Hindlimb muscle (tissue), 1 donor: ENCODE data around the gene NAA16. TPM values are rescaled to one million over a fixed set of nuclear protein-coding genes. Genes with fewer than 3 reads are reported as not detected.
A peak's percentile ranks its signal among the peaks of the same experiment; 100 is the strongest.
"Not testable (repeated sequence)": the region's sequence is repeated elsewhere in the genome, so short reads cannot be mapped to it uniquely, and the experiment has no call there.

Experiments
- DNase-seq: peaks from one replicate; pipeline ENCODE4 v3.0.0-alpha.2; 2013
- polyA plus RNA-seq: library from polyadenylated mRNA; unstranded; fragments of 120-200 nt; gene quantifications from one replicate; pipeline ENCODE4 v1.2.1, GENCODE V29; 2013; ENCODE audit not compliant: insufficient read length

NAA16 gene
- 22.1 TPM for polyA plus RNA-seq

GRCh38 chr13:41310963-41311405 is at the start of gene NAA16:
Gene NAA16 (plus strand): TSS chr13:41311267. CDS start chr13:41311529, 262 bp downstream.
- peak; percentile 94 for DNase-seq

- peak; percentile 89 for DNase-seq
Measured at GRCh38 chr13:41263261-41263971, 47.7 kb upstream of the NAA16 start, which contains the start of gene MTRF1. Gene MTRF1 (minus strand): TSS chr13:41263576. CDS start chr13:41260907, 2,669 bp downstream.

- DNase-seq, result no peak
Measured at GRCh38 chr13:41267106-41267505, 44.0 kb upstream of the NAA16 start.

GRCh38 chr13:41268764-41269163 is 42.3 kb upstream of the NAA16 start:
- no peak for DNase-seq

DNA sequence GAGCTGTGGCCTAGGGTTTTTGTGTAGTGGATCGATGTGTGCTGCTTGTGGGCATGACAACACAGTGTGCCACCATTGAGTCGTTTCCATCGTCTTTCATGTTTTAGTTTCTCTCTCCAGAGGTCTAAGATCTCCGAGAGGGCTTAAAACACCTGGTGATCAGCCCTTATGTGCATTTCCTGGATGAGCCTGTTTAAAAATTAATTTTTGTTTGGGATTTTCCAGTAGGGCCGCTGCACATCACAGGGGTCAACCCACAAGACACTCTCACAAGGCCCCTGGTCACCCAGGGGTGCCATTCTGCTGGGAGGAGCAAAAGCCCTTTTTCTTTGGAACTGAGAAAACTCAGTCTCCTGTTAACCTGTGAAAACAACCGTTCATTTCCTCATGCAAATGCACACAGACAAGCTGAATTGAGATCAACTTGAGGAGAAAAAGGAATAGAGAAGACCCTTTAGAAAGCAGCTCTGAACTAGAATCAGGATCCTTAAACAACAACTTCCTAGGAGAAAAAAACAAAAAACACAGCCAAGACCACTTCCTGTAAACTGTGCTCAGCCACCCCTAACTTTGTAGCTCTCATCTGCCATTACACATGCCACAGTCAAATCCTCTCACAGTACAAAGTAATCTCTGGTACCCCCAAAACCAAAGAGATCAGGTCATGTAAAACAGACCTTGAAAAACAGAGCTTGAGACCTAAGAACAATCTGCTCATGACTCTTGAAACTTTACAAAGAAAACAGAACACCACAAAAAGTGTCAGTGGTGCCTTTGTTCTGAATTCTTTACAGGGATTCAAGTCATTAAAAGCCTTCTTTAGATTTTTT is 39.4 kb upstream of the NAA16 start:
- DNase-seq, result no peak

DNA sequence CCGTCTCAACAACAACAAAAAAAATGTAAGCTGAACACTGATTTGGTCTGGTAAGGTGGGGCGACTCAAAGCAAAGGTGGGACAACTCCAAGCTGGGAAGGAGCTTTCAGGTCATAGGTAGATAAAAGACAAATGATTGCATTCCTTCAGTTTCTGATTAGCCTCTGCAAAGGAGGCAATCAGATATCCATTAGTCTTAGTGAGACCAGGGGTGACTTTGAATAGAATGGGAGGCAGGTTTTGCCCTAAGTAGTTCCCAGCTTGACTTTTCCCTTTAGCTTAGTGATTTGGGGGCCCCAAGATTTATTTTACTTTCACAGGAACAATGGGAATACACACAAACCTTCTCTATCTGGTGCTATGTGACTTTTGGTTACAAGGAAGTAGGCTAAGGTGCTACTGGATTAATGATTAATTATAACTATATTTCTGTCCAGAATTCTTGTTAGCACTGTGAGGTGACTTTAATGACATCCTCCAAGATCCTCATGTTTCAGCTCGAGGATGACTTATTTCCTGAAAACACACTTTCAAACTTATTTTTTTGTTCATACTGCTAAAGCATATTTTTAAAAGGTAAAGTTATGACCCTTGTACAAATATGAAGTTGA is 37.1 kb upstream of the NAA16 start:
- DNase-seq, result no peak

- DNase-seq, result no peak
Measured at GRCh38 chr13:41274881-41275280, 36.2 kb upstream of the NAA16 start.

- DNase-seq, result no peak
Measured at GRCh38 chr13:41276824-41277223, 34.2 kb upstream of the NAA16 start.

GRCh38 chr13:41279156-41279555 is 31.9 kb upstream of the NAA16 start:
- not testable (repeated sequence) for DNase-seq

- DNase-seq, result no peak
Measured at GRCh38 chr13:41282129-41282571, 28.9 kb upstream of the NAA16 start.

DNA sequence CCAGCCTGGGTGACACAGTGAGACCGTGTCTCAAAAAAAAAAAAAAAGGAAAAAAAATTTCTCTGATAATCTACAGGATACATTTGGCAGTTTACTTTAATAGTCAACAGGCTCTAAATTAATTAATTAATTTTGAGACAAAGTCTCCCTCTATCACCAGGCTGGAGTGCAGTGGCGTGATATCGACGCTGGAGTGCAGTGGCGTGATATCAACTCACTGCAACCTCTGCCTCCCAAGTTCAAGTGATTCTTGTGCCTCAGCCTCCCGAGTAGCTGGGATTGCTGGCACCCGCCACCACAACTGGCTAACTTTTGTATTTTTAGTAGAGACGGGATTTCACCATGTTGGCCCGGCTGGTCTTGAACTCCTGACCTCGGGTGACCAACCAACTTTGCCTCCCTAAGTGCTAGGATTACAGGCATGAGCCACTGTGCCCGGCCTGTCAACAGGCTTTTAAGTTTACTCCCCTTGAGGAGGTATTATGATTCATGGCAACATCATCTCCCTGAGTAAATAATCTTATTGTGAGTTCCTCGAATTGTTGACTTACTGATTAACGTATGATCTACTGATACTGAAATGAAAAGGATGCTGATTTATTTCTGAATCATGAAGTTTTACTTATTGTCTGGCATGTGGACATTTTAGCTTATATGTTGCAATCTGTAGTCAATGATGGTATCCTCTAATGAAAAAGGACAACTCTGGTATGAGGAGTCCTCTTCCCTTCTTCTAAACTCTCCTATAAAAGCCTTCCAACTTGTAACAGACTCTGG is 26.4 kb upstream of the NAA16 start:
- DNase-seq, result no peak

- DNase-seq, result no peak
Measured at GRCh38 chr13:41286370-41286769, 24.7 kb upstream of the NAA16 start.

GRCh38 chr13:41289463-41289881 is 21.6 kb upstream of the NAA16 start:
- no peak for DNase-seq

DNA sequence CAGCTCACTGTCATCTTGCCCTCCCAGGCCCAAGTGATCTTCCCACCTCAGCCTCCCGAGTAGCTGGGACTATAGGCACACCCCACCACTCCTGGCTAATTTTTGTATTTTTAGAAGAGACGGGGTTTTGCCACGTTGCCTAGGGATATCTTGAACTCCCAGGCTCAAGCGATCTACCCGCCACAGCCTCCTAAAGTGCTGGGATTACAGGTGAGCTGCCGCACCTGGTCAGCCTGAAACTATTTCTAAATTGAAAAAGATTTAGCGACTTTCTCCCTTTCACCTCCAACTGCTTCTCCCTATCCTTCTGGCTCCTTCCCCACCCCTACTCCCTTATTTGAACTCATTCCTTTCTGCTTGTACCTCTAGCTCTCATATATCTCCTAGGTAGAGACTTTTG is 19.8 kb upstream of the NAA16 start:
- no peak for DNase-seq

DNA sequence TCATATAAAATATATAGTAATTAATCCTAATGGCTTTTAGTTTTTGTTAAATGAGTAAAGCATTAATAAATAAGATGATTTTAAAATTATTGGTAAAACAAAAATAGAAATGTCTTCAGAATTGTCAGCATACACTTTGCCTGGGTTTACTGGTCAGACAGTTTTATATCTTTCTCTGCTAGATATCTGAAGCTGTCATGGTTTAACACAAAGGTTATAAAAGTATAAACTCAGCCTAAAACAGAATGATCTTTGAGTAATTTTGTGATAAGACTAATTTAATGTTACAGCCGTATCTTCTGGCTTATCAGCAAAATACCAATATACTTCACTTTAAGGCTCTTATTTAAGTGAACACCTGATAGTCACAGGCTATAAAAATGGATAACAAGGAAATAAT is 17.8 kb upstream of the NAA16 start:
- DNase-seq, result no peak

DNA sequence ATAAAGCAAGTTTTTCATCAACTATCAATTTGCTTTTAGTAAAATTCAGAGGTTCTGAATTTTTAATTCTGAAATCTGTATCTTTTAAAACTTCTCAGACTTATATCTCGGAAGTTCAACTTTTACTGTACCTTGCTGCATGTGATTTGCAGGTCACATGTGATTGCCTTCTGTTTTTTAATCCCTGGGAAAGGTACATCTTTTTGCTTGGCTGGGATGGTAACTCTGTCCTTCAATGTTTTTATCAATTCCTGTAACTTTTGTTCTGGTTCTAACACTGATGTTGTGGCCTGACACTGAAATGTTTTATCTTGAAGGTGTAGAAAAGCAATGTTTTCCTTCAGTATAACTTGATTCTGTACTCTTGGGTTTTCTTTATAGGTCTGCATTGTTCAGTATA is 16.2 kb upstream of the NAA16 start:
- DNase-seq, result no peak

- DNase-seq, result no peak
Measured at GRCh38 chr13:41295973-41296372, 15.1 kb upstream of the NAA16 start.

DNA sequence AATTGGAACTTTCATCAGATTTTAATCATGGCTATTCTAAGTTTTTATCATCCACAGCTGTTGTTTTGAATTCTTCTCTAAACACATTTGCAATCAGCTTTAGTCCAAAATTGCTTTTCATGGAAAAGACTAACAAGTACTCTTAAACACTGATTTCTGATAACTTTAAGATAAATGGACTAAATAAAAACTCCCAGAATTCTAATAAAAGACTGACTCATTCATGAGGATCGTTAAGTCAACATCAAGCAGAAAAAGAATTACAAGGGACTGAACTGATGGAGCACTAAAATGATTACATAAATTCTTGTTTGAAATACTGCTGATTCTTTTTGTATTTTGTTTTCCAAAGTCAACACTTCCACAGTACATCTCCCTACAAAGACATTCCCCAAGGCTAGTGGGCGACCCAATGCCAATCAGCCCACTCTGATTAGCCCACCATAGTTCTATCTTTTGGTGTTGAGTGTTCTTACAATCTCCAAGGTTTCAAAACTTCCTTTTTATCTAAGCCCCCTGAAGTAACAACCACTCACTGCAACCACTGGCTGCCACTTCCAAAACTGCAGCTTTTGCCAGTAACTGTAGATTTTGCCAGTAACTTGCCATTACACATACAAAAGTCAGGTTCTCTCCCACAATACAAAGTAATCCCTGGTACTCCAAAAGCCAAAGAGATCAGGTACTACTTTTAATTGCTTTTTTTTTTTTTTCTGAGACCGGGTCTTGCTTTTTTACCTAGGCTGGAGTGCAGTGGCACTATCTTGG is 14.0 kb upstream of the NAA16 start:
- no peak for DNase-seq

- DNase-seq, result no peak
Measured at GRCh38 chr13:41299316-41300094, 11.6 kb upstream of the NAA16 start.

DNA sequence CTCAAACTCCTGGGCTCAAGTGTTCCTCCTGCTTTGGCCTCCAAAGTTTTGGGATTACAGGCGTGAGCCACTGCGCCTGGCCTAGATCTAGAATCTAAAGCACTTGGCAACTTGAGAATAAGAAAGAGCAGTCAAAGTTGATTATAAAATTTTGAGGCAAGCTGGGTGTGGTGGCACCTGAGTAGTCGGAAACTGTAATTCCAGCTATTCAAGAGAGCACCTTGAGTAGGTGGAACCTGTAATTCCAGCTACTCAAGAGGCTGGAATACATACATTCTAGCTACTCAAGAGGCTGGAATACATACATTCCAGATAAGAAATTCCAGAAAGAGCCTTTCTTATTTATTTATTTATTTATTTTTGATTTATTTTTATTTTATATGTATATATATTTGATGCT is 8.3 kb upstream of the NAA16 start:
- DNase-seq, result no peak

GRCh38 chr13:41304551-41304950 is 6.5 kb upstream of the NAA16 start:
- no peak for DNase-seq
